ENCODE measurements around the gene CTNND2.

Gene CTNND2

GRCh38 chr5:11292648-11293356, 611.4 kb downstream of the CTNND2 start:
- no peak for DNase-seq (ENCODE audit: low spot score)
- in situ Hi-C loops (cut with MboI; ENCODE audit: low sequenced_read_pairs, unreplicated experiment) = no loop called here
- TF ChIP-seq, protein P1, sequence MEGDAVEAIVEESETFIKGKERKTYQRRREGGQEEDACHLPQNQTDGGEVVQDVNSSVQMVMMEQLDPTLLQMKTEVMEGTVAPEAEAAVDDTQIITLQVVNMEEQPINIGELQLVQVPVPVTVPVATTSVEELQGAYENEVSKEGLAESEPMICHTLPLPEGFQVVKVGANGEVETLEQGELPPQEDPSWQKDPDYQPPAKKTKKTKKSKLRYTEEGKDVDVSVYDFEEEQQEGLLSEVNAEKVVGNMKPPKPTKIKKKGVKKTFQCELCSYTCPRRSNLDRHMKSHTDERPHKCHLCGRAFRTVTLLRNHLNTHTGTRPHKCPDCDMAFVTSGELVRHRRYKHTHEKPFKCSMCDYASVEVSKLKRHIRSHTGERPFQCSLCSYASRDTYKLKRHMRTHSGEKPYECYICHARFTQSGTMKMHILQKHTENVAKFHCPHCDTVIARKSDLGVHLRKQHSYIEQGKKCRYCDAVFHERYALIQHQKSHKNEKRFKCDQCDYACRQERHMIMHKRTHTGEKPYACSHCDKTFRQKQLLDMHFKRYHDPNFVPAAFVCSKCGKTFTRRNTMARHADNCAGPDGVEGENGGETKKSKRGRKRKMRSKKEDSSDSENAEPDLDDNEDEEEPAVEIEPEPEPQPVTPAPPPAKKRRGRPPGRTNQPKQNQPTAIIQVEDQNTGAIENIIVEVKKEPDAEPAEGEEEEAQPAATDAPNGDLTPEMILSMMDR (IDR thresholded peaks at IDR 0.05; ENCODE audit: borderline replicate concordance, control extremely low read depth, extremely low read depth, insufficient read depth, missing control alignments) = no peak

- TF ChIP-seq, protein P1 (IDR thresholded peaks at IDR 0.05; ENCODE audit: borderline replicate concordance, control extremely low read depth, extremely low read depth, insufficient read depth, missing control alignments) = no peak
- in situ Hi-C loops (cut with MboI; ENCODE audit: low sequenced_read_pairs, unreplicated experiment) = no loop called here
- DNase-seq (ENCODE audit: low spot score) = no peak
These were observed 614.5 kb downstream of the CTNND2 start for GRCh38 chr5:11289733-11290132.

DNA sequence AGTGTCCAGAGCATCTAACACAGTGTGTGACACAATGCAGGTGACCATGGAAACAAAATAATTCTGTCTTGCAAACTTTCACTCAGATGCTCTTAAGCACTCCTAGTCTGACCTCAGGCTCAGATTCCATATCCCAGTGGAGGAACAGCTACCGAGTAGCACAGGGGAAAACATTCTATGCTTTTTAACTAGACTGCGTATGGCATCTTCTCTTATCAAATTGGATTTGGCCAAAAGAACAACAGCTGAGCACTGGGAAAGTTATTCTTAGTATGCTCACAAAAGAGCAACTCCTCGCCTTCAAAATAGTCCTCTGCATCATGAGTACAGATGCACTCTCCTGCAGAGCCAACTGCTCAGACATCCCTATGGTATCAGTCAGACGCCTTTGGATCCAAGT, 615.0 kb downstream of the CTNND2 start:
- TF ChIP-seq, protein P1 (IDR thresholded peaks at IDR 0.05; ENCODE audit: borderline replicate concordance, control extremely low read depth, extremely low read depth, insufficient read depth, missing control alignments) = no peak
- in situ Hi-C loops (cut with MboI; ENCODE audit: low sequenced_read_pairs, unreplicated experiment) = no loop called here
- DNase-seq (ENCODE audit: low spot score) = no peak

GRCh38 chr5:11281842-11282241, 622.4 kb downstream of the CTNND2 start:
- TF ChIP-seq, protein P1 (IDR thresholded peaks at IDR 0.05; ENCODE audit: borderline replicate concordance, control extremely low read depth, extremely low read depth, insufficient read depth, missing control alignments) = no peak
- in situ Hi-C loops (cut with MboI; ENCODE audit: low sequenced_read_pairs, unreplicated experiment) = no loop called here
- DNase-seq (ENCODE audit: low spot score) = no peak

DNA sequence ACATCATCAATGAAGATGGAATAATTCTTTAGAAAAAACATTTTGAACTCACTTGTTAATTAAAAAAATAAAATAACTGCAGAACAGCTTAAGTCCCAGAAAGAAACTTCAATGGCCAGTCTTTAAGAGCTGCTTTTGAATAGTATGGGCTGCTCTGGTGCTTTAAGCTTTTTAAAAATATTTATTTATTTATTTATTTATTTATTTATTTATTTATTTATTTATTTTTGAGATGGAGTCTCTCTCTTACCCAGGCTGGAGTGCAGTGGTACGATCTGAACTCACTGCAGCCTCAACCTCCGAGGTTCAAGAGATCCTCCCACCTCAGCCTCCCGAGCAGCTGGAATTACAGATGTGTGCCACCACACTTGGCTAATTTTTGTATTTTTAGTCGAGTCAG, 626.9 kb downstream of the CTNND2 start:
- no peak for DNase-seq (ENCODE audit: low spot score)
- in situ Hi-C loops (cut with MboI; ENCODE audit: low sequenced_read_pairs, unreplicated experiment) = no loop called here
- TF ChIP-seq, protein P1 (IDR thresholded peaks at IDR 0.05; ENCODE audit: borderline replicate concordance, control extremely low read depth, extremely low read depth, insufficient read depth, missing control alignments) = no peak

GRCh38 chr5:11273180-11273903, 630.9 kb downstream of the CTNND2 start:
- TF ChIP-seq, protein P1 (IDR thresholded peaks at IDR 0.05; ENCODE audit: borderline replicate concordance, control extremely low read depth, extremely low read depth, insufficient read depth, missing control alignments) = no peak
- DNase-seq (ENCODE audit: low spot score) = no peak
- in situ Hi-C loops (cut with MboI; ENCODE audit: low sequenced_read_pairs, unreplicated experiment) = no loop called here
